DOHH2 (cell line): Measurements from ENCODE around the gene CA12.

Experiments
- H3F3A ChIP-seq: fragments of 200-600 bp; sonication (generic), shearing (Covaris generic); 2 replicates; pipeline ENCODE4 v1.6.0; 2016; ENCODE audit warnings: antibody characterized with exemption, mild to moderate bottlenecking; ENCODE audit not compliant: control insufficient read depth, insufficient read depth
- H3K27ac ChIP-seq: fragments of 200-600 bp; sonication (generic); 2 replicates; pipeline ENCODE4 v1.5.1; 2014; ENCODE audit warnings: low read depth, mild to moderate bottlenecking, low read length, moderate library complexity
- H3K27me3 ChIP-seq: fragments of 200-600 bp; sonication (generic); 2 replicates; pipeline ENCODE4 v1.6.1; 2014; ENCODE audit warnings: mild to moderate bottlenecking, low read length, mixed read lengths; ENCODE audit not compliant: control insufficient read depth
- H3K36me3 ChIP-seq: fragments of 200-600 bp; sonication (generic); 2 replicates; pipeline ENCODE4 v1.6.1; 2014; ENCODE audit warnings: mild to moderate bottlenecking, low read length, moderate library complexity, mixed read lengths; ENCODE audit not compliant: control insufficient read depth
- H3K4me1 ChIP-seq: fragments of 200-600 bp; sonication (generic); 2 replicates; pipeline ENCODE4 v1.6.1; 2014; ENCODE audit warnings: mild to moderate bottlenecking, low read length, mixed read lengths; ENCODE audit not compliant: control insufficient read depth
- H3K4me2 ChIP-seq: fragments of 200-600 bp; sonication (generic); 2 replicates; pipeline ENCODE4 v1.6.0; 2014; ENCODE audit warnings: mild to moderate bottlenecking, low read length, moderate library complexity
- H3K4me3 ChIP-seq: fragments of 200-600 bp; sonication (generic); 2 replicates; pipeline ENCODE4 v1.5.1; 2014; ENCODE audit warnings: mild to moderate bottlenecking, low read length, mixed read lengths
- H3K79me2 ChIP-seq: fragments of 200-600 bp; sonication (generic); 2 replicates; pipeline ENCODE4 v1.6.1; 2014; ENCODE audit warnings: mild to moderate bottlenecking, low read length, mixed read lengths; ENCODE audit not compliant: control insufficient read depth
- H3K9me2 ChIP-seq: fragments of 200-600 bp; sonication (generic); replicated peaks from 2 replicates; pipeline ENCODE4 v1.6.1; 2014; ENCODE audit warnings: mild to moderate bottlenecking, low read length, mixed read lengths; ENCODE audit not compliant: control insufficient read depth
- H3K9me3 ChIP-seq: fragments of 200-600 bp; sonication (generic); 2 replicates; pipeline ENCODE4 v1.6.1; 2014; ENCODE audit warnings: antibody characterized with exemption, low read length, mixed read lengths; ENCODE audit not compliant: control insufficient read depth, insufficient read depth
- H4K20me1 ChIP-seq: fragments of 200-600 bp; sonication (generic); 2 replicates; pipeline ENCODE4 v1.6.0; 2014; ENCODE audit warnings: low read depth, mild to moderate bottlenecking, antibody characterized with exemption, low read length, moderate library complexity; ENCODE audit not compliant: control insufficient read depth, insufficient read depth
- EZH2phosphoT487 ChIP-seq: fragments of 200-600 bp; sonication (generic); IDR thresholded peaks from 2 replicates; pipeline ENCODE4 v1.6.1; 2017; ENCODE audit warnings: borderline replicate concordance, mild to moderate bottlenecking, antibody characterized with exemption, low read length, moderate library complexity, mixed read lengths
- TF ChIP-seq, protein P1 (sequence below): fragments of 200-600 bp; sonication (generic); IDR thresholded peaks from one replicate; pipeline ENCODE4 v1.5.1; 2014; ENCODE audit warnings: antibody characterized with exemption, mild to moderate bottlenecking, low read depth, low read length; ENCODE audit not compliant: poor library complexity, severe bottlenecking

The CA12 gene

DNA sequence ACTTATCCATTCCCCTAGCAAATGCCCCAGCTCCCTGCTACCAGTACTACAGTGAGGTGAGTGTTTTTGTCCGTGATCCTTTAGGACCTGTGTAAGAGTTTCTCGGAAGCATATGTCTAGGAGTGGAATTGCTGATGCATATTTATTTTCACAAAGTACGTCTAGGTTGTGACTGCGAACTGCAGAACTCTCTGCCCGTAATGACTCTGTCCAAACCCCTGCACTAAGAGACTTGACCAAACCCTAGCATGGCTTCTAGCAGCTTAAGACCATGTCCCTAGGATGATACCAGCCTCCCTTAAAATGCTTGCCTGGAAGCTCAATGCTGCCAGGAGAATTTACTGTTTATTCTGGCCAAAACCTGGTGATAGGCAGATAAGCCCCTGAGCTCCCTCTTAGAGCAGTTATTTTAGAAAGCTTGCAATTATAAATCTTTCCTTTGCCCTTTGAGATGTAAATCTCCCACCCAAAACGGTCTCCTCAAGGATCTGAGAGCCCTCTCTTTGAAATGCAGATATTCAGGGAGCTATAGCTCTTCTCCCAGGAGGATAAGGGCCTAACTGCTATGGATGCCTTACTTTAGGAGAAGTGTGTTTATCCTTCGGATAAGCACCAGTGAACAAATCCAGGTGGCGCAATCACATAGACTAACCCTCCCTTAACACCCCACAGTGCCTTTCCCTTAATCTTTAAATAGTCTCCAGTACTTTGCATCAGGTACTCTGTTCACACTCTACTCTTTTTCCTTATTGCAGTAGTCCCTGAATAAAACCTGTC, 14.7 kb upstream of the CA12 start:
- Histone ChIP-seq H3K36me3 (no peaks in the 10 kb centered on the region), H3K9me3 (no peaks in the 10 kb centered on the region), H3K27ac (no peak overlapping the region), H3K4me3 (no peak overlapping the region), H4K20me1 (no peaks in the 10 kb centered on the region), H3K79me2 (no peaks in the 10 kb centered on the region), H3K9me2 (no peaks in the 10 kb centered on the region), H3F3A (no peaks in the 10 kb centered on the region), H3K4me2 (no peak overlapping the region), H3K4me1 (no peaks in the 10 kb centered on the region), H3K27me3 (peaks cover 48% of the 10 kb centered on the region)
- TF ChIP-seq, protein P1, sequence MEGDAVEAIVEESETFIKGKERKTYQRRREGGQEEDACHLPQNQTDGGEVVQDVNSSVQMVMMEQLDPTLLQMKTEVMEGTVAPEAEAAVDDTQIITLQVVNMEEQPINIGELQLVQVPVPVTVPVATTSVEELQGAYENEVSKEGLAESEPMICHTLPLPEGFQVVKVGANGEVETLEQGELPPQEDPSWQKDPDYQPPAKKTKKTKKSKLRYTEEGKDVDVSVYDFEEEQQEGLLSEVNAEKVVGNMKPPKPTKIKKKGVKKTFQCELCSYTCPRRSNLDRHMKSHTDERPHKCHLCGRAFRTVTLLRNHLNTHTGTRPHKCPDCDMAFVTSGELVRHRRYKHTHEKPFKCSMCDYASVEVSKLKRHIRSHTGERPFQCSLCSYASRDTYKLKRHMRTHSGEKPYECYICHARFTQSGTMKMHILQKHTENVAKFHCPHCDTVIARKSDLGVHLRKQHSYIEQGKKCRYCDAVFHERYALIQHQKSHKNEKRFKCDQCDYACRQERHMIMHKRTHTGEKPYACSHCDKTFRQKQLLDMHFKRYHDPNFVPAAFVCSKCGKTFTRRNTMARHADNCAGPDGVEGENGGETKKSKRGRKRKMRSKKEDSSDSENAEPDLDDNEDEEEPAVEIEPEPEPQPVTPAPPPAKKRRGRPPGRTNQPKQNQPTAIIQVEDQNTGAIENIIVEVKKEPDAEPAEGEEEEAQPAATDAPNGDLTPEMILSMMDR = no peak
- TF ChIP-seq EZH2phosphoT487 = no peak

- Histone ChIP-seq H3K4me3 (no peak overlapping the region), H3K9me3 (no peaks in the 10 kb centered on the region), H3K36me3 (no peaks in the 10 kb centered on the region), H3K4me1 (no peaks in the 10 kb centered on the region), H3K4me2 (no peak overlapping the region), H3K79me2 (no peaks in the 10 kb centered on the region), H3K27ac (no peak overlapping the region), H3K27me3 (peaks cover 49% of the 10 kb centered on the region), H3F3A (no peaks in the 10 kb centered on the region), H4K20me1 (no peaks in the 10 kb centered on the region), H3K9me2 (no peaks in the 10 kb centered on the region)
- no peak for TF ChIP-seq EZH2phosphoT487
- TF ChIP-seq, protein P1 = no peak
These were observed 14.1 kb upstream of the CA12 start for GRCh38 chr15:63395730-63396151.

DNA sequence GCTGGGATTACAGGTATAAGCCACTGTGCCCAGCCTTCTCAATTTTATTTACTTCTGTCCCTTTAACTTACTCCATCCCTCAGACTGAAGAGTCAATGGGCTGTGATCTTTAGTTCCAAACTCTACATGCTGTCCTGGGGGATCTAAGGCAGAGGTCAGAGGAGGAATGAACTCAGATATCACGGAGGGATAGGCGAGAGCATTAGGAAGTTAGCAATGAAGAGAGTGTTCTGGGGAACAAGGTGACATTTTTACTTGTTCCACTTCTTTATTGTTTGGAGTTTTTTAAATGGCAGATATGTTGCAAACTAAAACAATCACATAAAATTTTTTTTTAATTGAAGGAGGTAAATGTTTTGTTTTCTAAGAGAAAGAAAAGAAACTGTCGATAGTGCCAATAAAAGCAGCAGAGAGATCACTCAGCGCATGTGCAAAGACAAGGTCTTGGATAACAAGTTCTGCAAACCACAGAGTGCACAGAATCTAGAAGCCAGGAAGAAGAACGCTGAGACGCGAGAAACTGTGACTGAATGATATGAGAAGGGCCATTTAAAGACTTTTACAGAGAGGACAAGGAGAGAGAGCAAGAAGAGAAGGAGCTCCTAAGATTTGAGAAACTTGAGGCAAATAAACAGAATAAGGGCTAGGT, 10.8 kb upstream of the CA12 start:
- Histone ChIP-seq H3K79me2 (no peaks in the 10 kb centered on the region), H3K4me3 (no peak overlapping the region), H3K4me2 (no peak overlapping the region), H3K9me3 (no peaks in the 10 kb centered on the region), H3K27ac (no peak overlapping the region), H3K4me1 (no peaks in the 10 kb centered on the region), H4K20me1 (no peaks in the 10 kb centered on the region), H3K9me2 (no peaks in the 10 kb centered on the region), H3K36me3 (no peaks in the 10 kb centered on the region), H3F3A (no peaks in the 10 kb centered on the region), H3K27me3 (peaks cover 47% of the 10 kb centered on the region)
- TF ChIP-seq EZH2phosphoT487 = no peak
- TF ChIP-seq, protein P1 = no peak
